ENCODE measurements around the gene DNAJC5. TPM values are rescaled to one million over a fixed set of nuclear protein-coding genes. Genes with fewer than 3 reads are reported as not detected.

DNAJC5 gene
- total and polyA plus RNA-seq, 9 of the 15 experiments (the other 6 are each of a cell fraction or from before 2014, with no cell fraction given) = 0.95 to 42.8 (median 23.4) TPM

GRCh38 chr20:63898882-63899558 lies 4.1 kb downstream of the DNAJC5 start:
- peaks cover 28 to 52% of the 10 kb centered on the region in 2 experiments for H3K4me1 ChIP-seq (replicated peaks in 1 of 2; ENCODE audit: control insufficient read depth in 2 of 2, insufficient read depth in 2 of 2, low read length in 2 of 2)
- TF ChIP-seq MEIS2 (IDR thresholded peaks at IDR 0.05; ENCODE audit: partially characterized antibody) (peak; percentile 57), MCM5 (IDR thresholded peaks at IDR 0.05; ENCODE audit: low read depth) (no peak), ELF1 (tag; IDR thresholded peaks at IDR 0.05) (no peak), ARID1B (IDR thresholded peaks at IDR 0.05) (peak; percentile 74), TAL1 (IDR thresholded peaks at IDR 0.05) (peak; percentile 60), CUX1 (CRISPR knock-in tag; IDR thresholded peaks at IDR 0.05) (no peak), ATF2 (CRISPR knock-in tag; IDR thresholded peaks at IDR 0.05) (no peak), ZNF584 (CRISPR knock-in tag; IDR thresholded peaks at IDR 0.05; ENCODE audit: low read depth) (no peak), TEAD4 (IDR thresholded peaks at IDR 0.05; ENCODE audit: low read length) (peak; percentile 69), TEAD4 (CRISPR knock-in tag; IDR thresholded peaks at IDR 0.05; ENCODE audit: borderline replicate concordance) (no peak), SLC30A9 (CRISPR knock-in tag; IDR thresholded peaks at IDR 0.05) (no peak), CBFA2T2 (conservative IDR thresholded peaks at IDR 0.05) (peak; percentile 57), SPI1 (IDR thresholded peaks at IDR 0.05; ENCODE audit: borderline replicate concordance, low read depth, low read length) (peak; percentile 62; the same call in 1 of the 2 replicates), ZNF766 (CRISPR knock-in tag; conservative IDR thresholded peaks at IDR 0.05) (0 out of 2 replicates have a peak, but pooled peaks have one; percentile 21), USF1 (CRISPR knock-in tag; IDR thresholded peaks at IDR 0.05) (peak; percentile 84), ZFX (CRISPR knock-in tag; IDR thresholded peaks at IDR 0.05) (peak; percentile 25; the same call in 1 of the 2 replicates)

More at GRCh38 chr20:63898882-63899558, 4.1 kb downstream of the DNAJC5 start:
- FAIRE-seq (peak; percentile 15), DNase-seq (ENCODE audit: extremely low read depth in 1 of 4, low spot score in 3 of 4) (peak in 2 of 4 experiments; percentile 29 to 45), ATAC-seq (no peak)
- Histone ChIP-seq H3K9me3 (replicated peaks; ENCODE audit: control insufficient read depth, insufficient read depth, low read depth, low read length) (no peaks in the 10 kb centered on the region), H3K4me2 (ENCODE audit: insufficient read depth, low read length) (peak overlapping the region; percentile 21; the same call in 1 of the 2 replicates), H3K27ac (ENCODE audit: extremely low read depth, low read depth, low read length) (no peak overlapping the region), H4K20me1 (replicated peaks; ENCODE audit: control insufficient read depth, insufficient read depth, low read length) (peaks cover 27% of the 10 kb centered on the region), H2AFZ (ENCODE audit: low read depth, low read length) (no peak overlapping the region), H3K9ac (ENCODE audit: insufficient read depth in 1 of 2, low read depth in 2 of 2, low read length in 2 of 2) (peak overlapping the region in 1 of 2 experiments; percentile 73; a peak in 1 of 4 replicates), H3K79me2 (ENCODE audit: control insufficient read depth, insufficient read depth, low read length) (peaks cover 78% of the 10 kb centered on the region), H3K27me3 (ENCODE audit: control insufficient read depth in 2 of 2, insufficient read depth in 2 of 2, low read length in 2 of 2) (no peaks in the 10 kb centered on the region), H3K4me3 (no peak overlapping the region), H3K36me3 (ENCODE audit: control insufficient read depth, insufficient read depth, low read length) (peaks cover 34% of the 10 kb centered on the region; the same call in 2 of the 3 replicates), H3K9me1 (ENCODE audit: control insufficient read depth, insufficient read depth, low read length) (no peaks in the 10 kb centered on the region)
- ChIA-PET POLR2A (interaction anchor here (1.2 kb wide), 1 partner anchor 8 kb away, joined by 3 read pairs; no protein-coding TSS in a partner anchor), CTCF (ENCODE audit: low intra/inter-chr PET ratio) (interaction anchor here (0.7 kb wide), 1 partner anchor 10 kb away, joined by 3 read pairs; no protein-coding TSS in a partner anchor)
- no TSS peak for BruUV-seq (replicated peaks)
- in situ Hi-C loops (cut with MboI) = no loop called here
- WGBS (ENCODE audit: insufficient coverage, low coverage, missing lambda C conversion rate) = 28% methylated on average over 10 of the region's 10 CpGs
- intact Hi-C loops (cut with micrococcal nuclease) = no loop called here
